Measurements from ENCODE around the gene PDSS2.
"Not testable (repeated sequence)": the region's sequence is repeated elsewhere in the genome, so short reads cannot be mapped to it uniquely, and the experiment has no call there.

PDSS2 gene

GRCh38 chr6:107144014-107144413 is 315.4 kb downstream of the PDSS2 start:
- Histone ChIP-seq H3K9ac (ENCODE audit: low read depth, low read length) (no peak overlapping the region), H3K79me2 (ENCODE audit: insufficient read depth, low read length) (no peaks in the 10 kb centered on the region), H2AFZ (ENCODE audit: low read depth, low read length) (no peak overlapping the region), H3K4me3 (ENCODE audit: low read depth in 1 of 2, low read length in 2 of 2) (no peak overlapping the region), H3K4me1 (ENCODE audit: insufficient read depth, low read length) (no peaks in the 10 kb centered on the region), H3K36me3 (ENCODE audit: insufficient read depth, low read length) (no peaks in the 10 kb centered on the region), H3K27ac (ENCODE audit: low read length) (no peak overlapping the region), H3K9me3 (ENCODE audit: insufficient read depth, low read length, severe bottlenecking) (no peaks in the 10 kb centered on the region), H4K20me1 (ENCODE audit: insufficient read depth, low read length) (no peaks in the 10 kb centered on the region), H3K4me2 (ENCODE audit: insufficient read depth, low read length) (no peak overlapping the region), H3K27me3 (ENCODE audit: insufficient read depth, low read length, poor library complexity) (no peaks in the 10 kb centered on the region)
- DNase-seq (no peak), ATAC-seq (ENCODE audit: insufficient read depth, low read depth) (no peak)
- TF ChIP-seq CTCF (IDR thresholded peaks at IDR 0.05; ENCODE audit: borderline replicate concordance, extremely low read depth, low read length, poor library complexity, severe bottlenecking) (no peak), EZH2 (IDR thresholded peaks at IDR 0.05; ENCODE audit: borderline replicate concordance, low read depth, low read length, severe bottlenecking) (no peak)

- no peak overlapping the region for H3K27ac ChIP-seq (ENCODE audit: low read length)
- no peaks in the 10 kb centered on the region for H3K79me2 ChIP-seq (ENCODE audit: insufficient read depth, low read length)
- TF ChIP-seq EZH2 (IDR thresholded peaks at IDR 0.05; ENCODE audit: borderline replicate concordance, low read depth, low read length, severe bottlenecking) = no peak
- no peak for TF ChIP-seq CTCF (IDR thresholded peaks at IDR 0.05; ENCODE audit: borderline replicate concordance, extremely low read depth, low read length, poor library complexity, severe bottlenecking)
- ATAC-seq (ENCODE audit: insufficient read depth, low read depth) (no peak), DNase-seq (no peak)
- H3K4me3 ChIP-seq (ENCODE audit: low read depth in 1 of 2, low read length in 2 of 2) = no peak overlapping the region
- H3K36me3 ChIP-seq (ENCODE audit: insufficient read depth, low read length) = no peaks in the 10 kb centered on the region
- no peak overlapping the region for H2AFZ ChIP-seq (ENCODE audit: low read depth, low read length)
- no peaks in the 10 kb centered on the region for H4K20me1 ChIP-seq (ENCODE audit: insufficient read depth, low read length)
- H3K9ac ChIP-seq (ENCODE audit: low read depth, low read length) = no peak overlapping the region
- H3K4me1 ChIP-seq (ENCODE audit: insufficient read depth, low read length) = no peaks in the 10 kb centered on the region
- H3K4me2 ChIP-seq (ENCODE audit: insufficient read depth, low read length) = no peak overlapping the region
- H3K9me3 ChIP-seq (ENCODE audit: insufficient read depth, low read length, severe bottlenecking) = no peaks in the 10 kb centered on the region
- H3K27me3 ChIP-seq (ENCODE audit: insufficient read depth, low read length, poor library complexity) = no peaks in the 10 kb centered on the region
Observed at GRCh38 chr6:107140581-107140980, 318.8 kb downstream of the PDSS2 start.

DNA sequence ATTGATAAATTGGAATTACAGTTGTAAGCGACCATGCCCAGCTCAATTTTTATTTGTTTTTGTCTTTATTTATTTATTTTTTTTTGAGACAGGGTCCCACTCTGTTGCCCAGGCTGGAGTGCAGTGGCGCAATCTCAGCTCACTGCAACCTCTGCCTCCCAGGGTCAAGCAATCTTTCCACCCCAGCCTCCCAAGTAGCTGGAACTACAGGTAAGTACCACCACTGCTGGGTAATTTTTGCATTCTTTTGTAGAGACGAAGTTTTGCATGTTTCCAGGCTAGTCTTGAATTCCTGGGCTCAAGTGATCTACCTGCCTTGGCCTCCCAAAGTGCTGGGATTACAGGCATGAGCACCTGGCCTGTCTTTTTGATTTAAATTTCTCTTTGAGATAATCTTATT is 323.0 kb downstream of the PDSS2 start:
- not testable (repeated sequence) for H3K4me1 ChIP-seq (ENCODE audit: insufficient read depth, low read length); H3K79me2 ChIP-seq (ENCODE audit: insufficient read depth, low read length); ATAC-seq (ENCODE audit: insufficient read depth, low read depth); H3K27me3 ChIP-seq (ENCODE audit: insufficient read depth, low read length, poor library complexity); H4K20me1 ChIP-seq (ENCODE audit: insufficient read depth, low read length); H2AFZ ChIP-seq (ENCODE audit: low read depth, low read length); H3K9ac ChIP-seq (ENCODE audit: low read depth, low read length); H3K4me3 ChIP-seq (ENCODE audit: low read depth in 1 of 2, low read length in 2 of 2); H3K27ac ChIP-seq (ENCODE audit: low read length); H3K36me3 ChIP-seq (ENCODE audit: insufficient read depth, low read length); DNase-seq; H3K4me2 ChIP-seq (ENCODE audit: insufficient read depth, low read length); H3K9me3 ChIP-seq (ENCODE audit: insufficient read depth, low read length, severe bottlenecking)

DNA sequence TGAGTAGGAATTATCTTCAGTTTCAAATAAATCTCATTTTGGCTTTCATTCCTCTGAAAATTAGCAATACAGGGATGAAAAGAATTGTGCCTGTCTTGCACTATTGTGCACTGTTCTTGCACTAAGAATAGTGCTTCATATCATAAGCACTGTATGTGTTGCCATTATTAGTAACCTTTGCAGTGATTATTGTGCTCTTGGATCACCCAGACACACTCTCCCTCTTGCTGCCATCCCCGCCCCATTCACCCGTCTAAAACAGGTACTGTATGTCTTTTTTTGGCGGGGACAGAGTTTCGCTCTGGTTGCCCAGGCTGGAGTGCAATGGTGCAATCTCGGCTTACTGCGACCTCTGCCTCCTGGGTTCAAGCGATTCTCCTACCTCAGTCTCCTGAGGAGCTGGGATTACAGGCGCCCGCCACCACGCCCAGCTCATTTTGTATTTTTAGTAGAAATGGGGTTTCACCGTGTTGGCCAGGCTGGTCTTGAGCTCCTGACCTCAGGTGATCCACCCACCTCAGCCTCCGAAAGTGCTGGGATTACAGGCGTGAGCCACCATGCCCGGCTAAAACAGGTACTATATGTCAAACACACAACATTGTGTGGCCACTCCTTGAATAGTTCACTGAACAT is 324.2 kb downstream of the PDSS2 start:
- H3K4me3 ChIP-seq (ENCODE audit: low read depth in 1 of 2, low read length in 2 of 2); DNase-seq; H4K20me1 ChIP-seq (ENCODE audit: insufficient read depth, low read length); H3K36me3 ChIP-seq (ENCODE audit: insufficient read depth, low read length); H3K9me3 ChIP-seq (ENCODE audit: insufficient read depth, low read length, severe bottlenecking); H3K27me3 ChIP-seq (ENCODE audit: insufficient read depth, low read length, poor library complexity); ATAC-seq (ENCODE audit: insufficient read depth, low read depth); H3K9ac ChIP-seq (ENCODE audit: low read depth, low read length); H2AFZ ChIP-seq (ENCODE audit: low read depth, low read length); H3K4me1 ChIP-seq (ENCODE audit: insufficient read depth, low read length); H3K79me2 ChIP-seq (ENCODE audit: insufficient read depth, low read length); H3K27ac ChIP-seq (ENCODE audit: low read length); H3K4me2 ChIP-seq (ENCODE audit: insufficient read depth, low read length): not testable (repeated sequence)
